HG03108 (cell line): ENCODE data around the gene PHOSPHO2.
"Not testable (repeated sequence)": the region's sequence is repeated elsewhere in the genome, so short reads cannot be mapped to it uniquely, and the experiment has no call there.

Experiments
- ATAC-seq: cut with Tn5 transposase; IDR thresholded peaks from one replicate; pipeline ENCODE4 v1.9.1; 2021; ENCODE audit warnings: moderate library complexity; ENCODE audit not compliant: unreplicated experiment

PHOSPHO2 gene

DNA sequence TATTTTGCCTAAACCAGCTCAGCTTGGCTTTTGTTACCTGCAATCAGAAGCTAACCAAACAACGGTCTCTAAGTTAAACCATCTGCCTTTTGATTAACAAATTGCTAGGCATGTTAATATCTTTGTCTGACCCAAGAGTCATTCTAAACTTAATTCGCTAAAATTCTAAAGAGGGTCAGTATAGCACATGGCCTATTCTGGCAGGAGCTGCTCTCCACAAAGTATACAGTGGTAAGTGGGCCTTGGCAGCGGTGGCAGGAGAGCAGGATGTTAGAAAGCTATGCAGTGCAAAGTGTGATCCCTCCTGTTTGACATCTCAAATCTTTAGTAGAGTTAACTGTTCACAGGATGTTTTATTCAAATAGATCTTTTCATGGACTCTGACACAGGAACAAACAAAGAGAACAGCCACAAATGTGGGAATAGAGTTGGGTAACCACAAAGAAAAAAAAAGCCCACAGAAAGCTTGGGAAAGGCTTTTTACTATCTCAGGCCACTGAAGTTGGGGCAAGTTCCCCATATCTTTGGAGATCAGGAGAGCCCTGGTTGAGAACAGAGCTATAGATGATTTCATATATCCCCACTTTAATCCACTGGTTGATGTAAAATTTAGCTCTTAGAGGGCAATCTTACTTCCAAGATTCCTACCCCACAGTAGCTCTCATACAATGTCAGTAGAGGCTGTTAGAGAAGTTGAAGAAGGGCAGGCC is 10.7 kb upstream of the PHOSPHO2 start:
- ATAC-seq: no peak

GRCh38 chr2:169684135-169684565 is 10.1 kb upstream of the PHOSPHO2 start:
- no peak for ATAC-seq

DNA sequence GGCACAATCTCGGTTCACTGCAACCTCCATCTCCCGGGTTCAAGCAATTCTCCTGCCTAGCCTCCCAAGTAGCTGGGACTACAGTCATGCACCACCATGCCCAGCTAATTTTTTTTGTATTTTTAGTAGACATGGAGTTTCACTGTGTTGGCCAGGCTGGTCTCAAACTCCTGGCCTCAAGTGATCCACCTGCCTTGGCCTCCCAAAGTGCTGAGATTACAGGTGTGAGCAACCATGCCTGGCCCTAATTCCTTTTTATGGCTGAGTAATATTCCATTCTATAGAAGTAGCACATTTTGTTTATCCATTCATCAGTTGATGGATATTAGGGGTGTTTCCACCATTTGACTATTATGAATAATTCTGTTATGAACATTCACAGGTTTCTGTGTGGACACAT is 9.6 kb upstream of the PHOSPHO2 start:
- not testable (repeated sequence) for ATAC-seq

DNA sequence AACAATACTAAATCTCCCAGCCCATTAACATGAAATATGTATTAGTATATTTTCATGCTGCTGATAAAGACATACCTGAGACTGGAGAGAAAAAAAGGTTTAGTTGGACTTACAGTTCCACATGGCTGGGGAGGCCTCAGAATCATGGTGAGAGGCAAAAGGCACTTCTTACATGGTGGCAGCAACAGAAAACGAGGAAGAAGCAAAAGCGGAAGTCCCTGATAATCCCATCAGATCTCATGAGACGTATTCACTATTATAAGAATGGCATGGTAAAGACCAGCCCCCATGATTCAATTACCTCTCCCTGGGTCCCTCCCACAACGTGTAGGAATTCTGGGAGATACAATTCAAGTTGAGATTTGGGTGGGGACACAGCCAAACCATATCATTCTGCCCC is 7.4 kb upstream of the PHOSPHO2 start:
- ATAC-seq: not testable (repeated sequence)

GRCh38 chr2:169687943-169688342 is 6.3 kb upstream of the PHOSPHO2 start:
- ATAC-seq: not testable (repeated sequence)

DNA sequence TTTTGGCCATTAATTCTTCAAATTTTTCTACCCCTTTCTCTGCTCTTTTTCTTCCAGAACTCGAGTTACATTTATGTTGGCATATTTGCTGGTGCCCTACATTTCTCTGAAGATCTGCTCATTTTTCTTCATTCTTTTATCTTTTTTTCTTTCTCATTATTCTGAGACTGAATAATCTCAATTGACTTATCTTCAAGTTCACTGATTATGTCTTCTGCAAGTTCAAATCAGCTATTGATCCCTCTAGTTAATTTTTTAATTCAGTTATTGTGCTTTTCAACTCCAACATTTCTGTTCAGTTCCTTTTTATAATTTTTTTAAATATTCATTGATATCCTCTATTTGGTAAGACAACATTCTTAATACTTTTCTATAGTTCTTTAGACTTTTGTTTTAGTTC is 3.3 kb upstream of the PHOSPHO2 start:
- no peak for ATAC-seq

DNA sequence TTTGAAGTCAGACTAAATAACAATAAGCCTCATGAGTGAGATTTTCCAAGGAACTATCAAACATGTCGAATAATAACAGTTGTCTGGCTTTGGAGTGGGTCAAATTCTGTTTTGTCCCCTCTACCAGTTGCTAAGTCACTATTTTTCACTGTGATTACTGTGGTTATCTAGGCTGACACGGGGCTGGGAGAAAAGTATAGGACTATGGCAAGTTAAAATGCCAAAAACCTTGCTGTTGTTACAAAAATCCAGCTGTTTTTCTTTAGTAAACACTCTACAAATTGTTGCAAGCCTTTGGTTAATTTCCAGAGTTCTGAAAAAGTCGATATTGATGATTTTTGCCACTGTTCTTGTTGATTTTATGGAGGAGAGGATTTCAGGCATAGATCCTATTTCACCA is 1.6 kb upstream of the PHOSPHO2 start:
- no peak for ATAC-seq

DNA sequence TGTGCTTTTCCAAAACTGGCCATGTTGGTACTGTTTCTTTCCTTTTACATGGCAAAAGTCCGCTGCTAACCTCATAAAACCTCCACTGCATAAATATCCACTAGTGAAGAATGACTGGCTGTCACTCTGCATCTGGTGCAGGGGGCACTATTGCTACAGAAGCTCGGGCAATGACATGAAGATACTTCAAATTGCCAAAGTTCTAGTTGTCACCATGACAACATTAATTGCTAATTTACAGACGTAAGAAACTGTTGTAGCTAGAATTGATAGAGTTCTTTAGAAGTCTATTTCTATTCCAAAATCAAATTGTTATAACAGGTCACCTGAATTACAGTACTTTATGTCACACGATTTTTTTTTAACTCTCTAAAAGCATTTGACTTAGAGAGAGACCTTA is 909 bp upstream of the PHOSPHO2 start:
- no peak for ATAC-seq

DNA sequence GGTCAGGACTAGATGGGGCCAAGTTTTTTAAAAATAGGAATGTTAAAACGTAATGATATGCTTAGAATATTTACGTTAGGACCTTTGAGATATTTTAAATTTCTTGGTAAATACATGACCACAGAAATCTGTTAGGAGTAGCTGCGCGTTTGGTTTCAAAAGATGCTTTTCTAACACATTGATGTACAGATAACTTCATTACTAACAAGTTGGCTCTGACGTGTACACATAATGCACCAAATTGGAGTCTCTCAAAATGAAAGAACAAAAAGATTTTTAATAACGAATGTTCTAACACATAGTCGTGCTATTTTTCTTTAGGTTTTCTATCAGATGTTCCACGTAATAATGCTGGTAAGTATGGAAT is 608 bp downstream of the PHOSPHO2 start:
- ATAC-seq: no peak

DNA sequence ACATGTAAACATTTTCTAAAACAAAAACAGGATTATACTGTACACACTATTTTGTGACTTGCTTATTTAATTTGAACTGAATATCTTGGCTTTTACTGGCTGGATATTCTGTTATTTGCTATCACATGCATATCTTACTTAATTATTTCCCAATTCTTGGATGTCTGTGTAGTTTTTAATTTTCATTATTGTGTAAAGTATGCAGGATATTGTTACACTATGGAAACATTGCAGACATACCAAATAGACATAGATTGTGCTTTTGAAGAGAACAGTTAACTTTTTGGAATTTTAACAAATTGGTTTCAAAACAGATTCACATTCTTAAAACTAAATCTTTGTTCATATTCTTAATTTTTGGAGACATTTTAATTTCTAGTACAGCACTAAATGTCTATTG is 2.1 kb downstream of the PHOSPHO2 start:
- no peak for ATAC-seq

DNA sequence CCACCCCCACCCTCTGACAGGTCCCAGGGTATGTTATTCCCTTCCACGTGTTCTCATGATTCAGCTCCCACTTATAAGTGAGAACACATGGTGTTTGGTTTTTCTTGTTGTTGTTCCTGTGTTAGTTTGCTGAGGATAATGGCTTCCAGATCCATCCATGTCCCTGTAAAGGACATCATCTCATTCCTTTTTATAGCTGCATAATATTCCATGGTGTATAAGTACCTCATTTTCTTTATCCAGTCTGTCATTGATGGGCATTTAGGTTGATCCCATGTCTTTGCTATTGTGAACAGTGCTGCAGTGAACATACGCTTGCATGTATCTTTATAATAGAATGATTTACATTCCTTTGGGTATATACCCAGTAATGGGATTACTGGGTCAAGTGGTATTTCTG is 4.9 kb downstream of the PHOSPHO2 start:
- ATAC-seq: not testable (repeated sequence)

DNA sequence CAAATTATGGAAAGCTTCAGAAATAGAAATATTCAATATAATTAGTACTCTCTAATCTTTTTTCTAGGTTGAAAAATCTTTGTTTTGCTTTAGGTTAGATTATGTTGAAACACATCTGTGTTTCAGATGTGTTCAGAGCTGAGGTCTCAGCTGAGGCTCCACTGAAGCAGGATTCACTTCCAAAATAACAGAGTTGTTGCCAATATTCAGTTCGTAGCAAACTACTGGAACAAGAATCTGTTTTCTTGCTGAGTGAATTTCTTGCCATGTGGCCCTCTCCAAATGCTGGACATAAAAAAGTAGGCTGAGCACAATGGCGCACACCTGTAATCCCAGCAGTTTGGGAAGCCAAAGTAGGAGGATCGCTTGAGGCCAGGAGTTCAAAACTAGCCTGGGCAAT is 8.7 kb downstream of the PHOSPHO2 start:
- no peak for ATAC-seq

GRCh38 chr2:169704160-169704708 is 10.0 kb downstream of the PHOSPHO2 start:
- ATAC-seq: no peak

DNA sequence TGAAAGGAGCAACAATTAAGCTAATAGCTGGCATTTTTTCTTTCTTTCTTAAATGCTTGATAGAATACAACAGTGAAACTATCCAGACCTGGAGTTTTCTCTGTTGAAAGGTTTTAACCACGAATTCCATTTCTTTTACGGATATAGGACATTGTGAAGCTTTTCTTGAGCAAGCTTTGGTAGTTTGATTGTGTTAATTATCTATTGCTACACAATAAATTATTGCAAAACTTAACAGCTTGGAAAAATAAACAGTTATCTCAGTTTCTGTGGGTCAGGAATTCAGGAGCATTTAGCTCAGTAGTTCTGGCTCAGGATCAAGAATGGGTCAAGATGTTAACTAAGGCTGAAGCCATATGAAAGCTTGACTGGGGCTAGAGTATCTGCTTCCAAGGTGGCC is 11.7 kb downstream of the PHOSPHO2 start:
- no peak for ATAC-seq

GRCh38 chr2:169707626-169708025 is 13.4 kb downstream of the PHOSPHO2 start:
- no peak for ATAC-seq

DNA sequence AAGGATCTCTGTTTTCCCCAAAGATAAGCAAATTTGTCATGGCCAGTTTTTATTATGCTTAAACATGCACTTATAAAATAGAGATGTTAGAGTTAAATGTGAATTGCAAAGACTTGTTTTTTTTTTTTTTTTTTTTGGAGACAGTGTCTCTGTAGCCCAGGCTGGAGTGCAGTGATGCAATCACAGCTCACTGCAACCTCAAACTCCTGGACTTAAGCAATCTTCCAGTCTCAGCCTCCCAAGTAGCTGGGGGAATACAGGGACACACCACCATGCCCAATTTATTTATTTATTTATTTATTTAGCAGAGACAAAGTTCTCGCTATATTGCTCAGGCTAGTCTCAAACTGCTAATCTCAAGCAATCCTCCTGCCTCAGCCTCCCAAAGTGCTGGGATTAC is 15.1 kb downstream of the PHOSPHO2 start:
- ATAC-seq: no peak

- ATAC-seq: no peak
These were observed 15.7 kb downstream of the PHOSPHO2 start for GRCh38 chr2:169709981-169710380.

DNA sequence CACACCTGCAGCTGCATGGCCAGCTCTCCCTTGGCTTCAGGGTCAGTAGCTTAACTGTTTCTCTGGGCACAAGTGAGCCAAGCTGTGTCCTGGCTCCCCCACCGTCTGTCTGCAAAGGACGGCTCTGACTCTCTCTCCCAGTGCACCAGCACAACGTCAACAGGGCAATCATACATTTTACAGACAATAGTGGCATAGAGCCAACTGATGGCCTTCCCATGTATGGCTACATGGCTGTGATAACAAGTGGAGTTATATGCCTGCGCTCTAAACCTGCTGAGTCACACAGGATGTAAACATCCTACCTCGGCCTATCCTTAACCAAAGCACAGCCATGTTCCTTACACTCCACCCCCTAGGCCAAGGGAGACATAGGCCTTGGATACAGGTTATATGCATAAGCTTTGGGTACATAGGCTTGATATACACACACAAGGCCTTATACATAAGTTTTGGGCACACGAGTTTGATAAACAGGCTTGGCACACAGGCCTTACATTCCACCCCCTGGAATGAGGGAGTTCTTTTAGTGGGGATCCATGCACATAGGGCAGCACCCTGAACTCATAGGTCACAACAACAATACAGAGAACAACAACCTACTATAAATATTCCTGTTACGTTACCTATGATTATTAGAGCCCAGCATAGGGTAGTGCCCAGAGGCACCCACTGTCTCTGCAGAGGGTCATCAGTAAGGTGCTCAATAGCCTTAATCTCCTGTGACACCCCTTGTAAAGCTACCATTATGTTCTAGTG is 17.7 kb downstream of the PHOSPHO2 start:
- ATAC-seq: no peak

DNA sequence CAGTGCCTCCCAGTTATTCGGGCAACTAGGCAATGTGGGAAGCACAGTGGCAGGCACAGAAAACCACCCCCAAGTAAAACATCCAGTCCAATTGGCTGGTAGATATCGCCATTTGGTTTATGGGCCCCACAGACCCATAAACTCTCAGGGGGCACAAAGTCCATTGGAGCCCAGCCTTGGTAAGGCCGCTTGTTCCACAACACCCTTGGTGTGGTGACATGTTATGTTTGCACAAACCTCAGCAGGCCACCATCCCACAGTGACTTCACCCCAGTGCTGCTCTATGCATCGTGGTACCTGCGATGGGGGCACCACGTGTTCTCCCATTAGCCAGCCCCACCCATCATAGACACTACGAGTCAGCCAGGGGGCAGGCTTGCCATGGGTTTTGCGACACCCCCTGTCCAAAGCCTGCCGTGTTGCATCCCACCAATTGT is 18.5 kb downstream of the PHOSPHO2 start:
- ATAC-seq: no peak

GRCh38 chr2:169713331-169713730 is 19.1 kb downstream of the PHOSPHO2 start:
- no peak for ATAC-seq

GRCh38 chr2:169714699-169715098 is 20.4 kb downstream of the PHOSPHO2 start:
- ATAC-seq: no peak
